ENCODE results near the gene DYNC1I2.

DNA sequence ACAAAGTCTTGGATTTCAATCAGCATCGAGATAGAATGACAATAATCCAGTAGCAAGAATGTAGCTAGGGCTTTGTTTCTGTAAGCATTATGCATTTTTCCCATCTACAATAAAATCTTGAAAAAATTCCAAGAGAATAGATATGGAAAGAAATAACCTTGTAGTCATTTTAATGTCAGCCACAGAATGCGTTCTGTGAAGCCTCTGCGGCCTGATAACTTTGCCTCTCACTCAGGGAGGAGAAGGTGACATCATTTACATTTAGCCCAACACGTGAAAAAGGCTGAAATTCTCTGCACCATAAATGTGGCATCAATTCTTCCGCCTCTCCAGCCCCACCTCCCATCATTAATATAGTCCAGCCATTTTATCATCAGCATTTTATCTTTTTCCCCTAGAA is 19.1 kb upstream of the DYNC1I2 start:
- TF ChIP-seq POLR2AphosphoS5 (IDR thresholded peaks at IDR 0.05; ENCODE audit: low read depth, low read length): no peak
- no peak for TF ChIP-seq POLR2A (IDR thresholded peaks at IDR 0.05; ENCODE audit: low read depth, low read length)
